Motor neuron (in vitro differentiated cells): Measurements from ENCODE around the gene TMEM209. TPM values are rescaled to one million over a fixed set of nuclear protein-coding genes. Genes with fewer than 3 reads are reported as not detected.
"Not testable (repeated sequence)": the region's sequence is repeated elsewhere in the genome, so short reads cannot be mapped to it uniquely, and the experiment has no call there.

ENCODE experiments used
- ATAC-seq, 8 experiments: fragments of 200-7000 bp; cut with Tn5 transposase; replicated peaks in 6 of 8; 2 replicates each; pipeline ENCODE4 v1.8.0; 2021; ENCODE audit warnings: mild to moderate bottlenecking in 8 of 8, moderate library complexity in 8 of 8
- H3K27ac ChIP-seq, 2 donors: fragments of 250-450 bp; sonication (Bioruptor Pico); 2 replicates each; pipeline ENCODE4 v1.9.0; 2021; ENCODE audit warnings: antibody characterized with exemption in 2 of 2, mild to moderate bottlenecking in 2 of 2, moderate library complexity in 1 of 2
- H3K4me1 ChIP-seq, 2 donors: fragments of 250-450 bp; sonication (Bioruptor Pico); replicated peaks in 1 of 2; 2 replicates each; pipeline ENCODE4 v1.6.1; 2021; ENCODE audit warnings: antibody characterized with exemption in 2 of 2, mild to moderate bottlenecking in 2 of 2, moderate library complexity in 1 of 2
- H3K4me3 ChIP-seq, 5 donors: fragments of 250-450 bp; sonication (Bioruptor Pico); 2 replicates each; pipeline ENCODE4 v1.9.0; 2021; ENCODE audit warnings: antibody characterized with exemption in 5 of 5, mild to moderate bottlenecking in 5 of 5, moderate library complexity in 4 of 5
- WGBS, 10 experiments: fragments of 450-650 bp; shearing (Covaris generic); methylation state at CpG; one replicate each; pipeline ENCODE4 v1.0.0; 2022; 5-methylcytosine and 5-hydroxymethylcytosine counted together
- in situ Hi-C, 9 experiments: fragments of 400-800 bp; cut with MboI; loops; one replicate each; pipeline ENCODE4 v1.15.0; 2021; ENCODE audit warnings: low sequenced_read_pairs in 9 of 9, low pct_unique_long_range_greater_than_20kb in 2 of 9; ENCODE audit not compliant: unreplicated experiment in 9 of 9
- total RNA-seq, 8 experiments: library from RNA; unstranded; fragments of 300-600 nt; gene quantifications; 2 replicates each; pipeline versions ENCODE4 v1.2.3 to v1.2.4, GENCODE V29; 2022

The TMEM209 gene
- 10 to 100 TPM; 18.4 to 30.0 (median 22.6) TPM for total RNA-seq

- WGBS, 10 experiments: 0 to 25% (median 4%) methylated on average over 1 to 28 of the region's 44 CpGs
- ATAC-seq: peak; percentile 89 to 98 (median 96)
- peaks cover 17% of the 10 kb centered on the region in 2 donors for H3K4me1 ChIP-seq
- H3K27ac ChIP-seq: peak within 1 kb of the TSS; percentile 74 to 94
- peak within 1 kb of the TSS; percentile 54 to 86 (median 81) for H3K4me3 ChIP-seq
- in situ Hi-C loops: loop anchor here in 3 of 9 experiments (25.0 kb wide), 3 partner anchors 232 to 507 kb away; partner anchors contain the start of genes CEP41 (in 1 of the 3) and MEST (in 1 of the 3)
Observed at GRCh38 chr7:130205084-130205947, at the start of gene TMEM209. Gene TMEM209, minus strand, starts transcription at chr7:130205406. Its CDS starts 31 bp downstream, at chr7:130205375.

GRCh38 chr7:130254555-130254954, 49.3 kb upstream of the TMEM209 start:
- ATAC-seq: no peak
- Histone ChIP-seq H3K4me3 (no peak overlapping the region), H3K27ac (no peak overlapping the region), H3K4me1 (peaks cover 0 to 7% of the 10 kb centered on the region in 2 donors)
- in situ Hi-C loops: no loop called here
- 40 to 59% methylated on average over 1 to 3 of the region's 6 CpGs; no CpG with 5 or more reads in 8 of the 10 experiments for WGBS, 10 experiments

GRCh38 chr7:130249626-130250025, 44.4 kb upstream of the TMEM209 start:
- not testable (repeated sequence) for H3K4me1 ChIP-seq, H3K27ac ChIP-seq, ATAC-seq, H3K4me3 ChIP-seq
- in situ Hi-C loops: loop anchor here in 1 of 9 experiments (25.0 kb wide), 1 partner anchor 463 kb away; no protein-coding TSS in a partner anchor
- 92 to 100% (median 100%) methylated on average over 1 to 3 of the region's 3 CpGs; no CpG with 5 or more reads in 5 of the 10 experiments for WGBS, 10 experiments

- in situ Hi-C loops: loop anchor here in 1 of 9 experiments (25.0 kb wide), 1 partner anchor 463 kb away; no protein-coding TSS in a partner anchor
- not testable (repeated sequence) for H3K4me3 ChIP-seq, H3K27ac ChIP-seq, H3K4me1 ChIP-seq, ATAC-seq
- WGBS, 10 experiments: 44 to 100% (median 100%) methylated on average over 3 to 4 of the region's 5 CpGs; no CpG with 5 or more reads in 5 of the 10 experiments
Observed at GRCh38 chr7:130248842-130249241, 43.6 kb upstream of the TMEM209 start.

- ATAC-seq, H3K4me1 ChIP-seq, H3K4me3 ChIP-seq, H3K27ac ChIP-seq: not testable (repeated sequence)
- in situ Hi-C loops: loop anchor here in 1 of 9 experiments (25.0 kb wide), 1 partner anchor 466 kb away; no protein-coding TSS in a partner anchor
- 56 to 100% (median 100%) methylated on average over 1 of the region's 1 CpG; no CpG with 5 or more reads in 3 of the 10 experiments for WGBS, 10 experiments
Observed at GRCh38 chr7:130246491-130246890, 41.3 kb upstream of the TMEM209 start.

DNA sequence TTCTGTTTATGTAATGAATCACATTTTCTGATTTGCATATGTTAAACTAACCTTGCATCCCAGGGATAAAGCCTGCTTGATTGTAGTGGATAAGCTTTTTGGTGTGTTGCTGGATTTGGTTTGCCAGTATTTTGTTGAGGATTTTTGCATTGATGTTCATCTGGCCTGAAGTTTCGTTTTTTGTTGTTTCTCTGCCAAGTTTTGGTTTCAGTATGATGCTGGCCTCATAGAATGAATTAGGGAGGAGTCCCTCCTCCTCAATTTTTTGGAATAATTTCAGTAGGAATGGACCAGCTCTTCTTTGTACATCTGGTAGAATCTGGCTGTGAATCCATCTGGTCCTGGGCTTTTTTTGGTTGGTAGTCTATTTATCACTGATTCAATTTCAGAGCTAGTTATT, 38.3 kb upstream of the TMEM209 start:
- H3K27ac ChIP-seq, H3K4me1 ChIP-seq, H3K4me3 ChIP-seq: not testable (repeated sequence)
- peak in 2 of 8 experiments; percentile 53 to 70 for ATAC-seq
- WGBS, 10 experiments: 0 to 100% (median 83%) methylated on average over 1 of the region's 1 CpG; no CpG with 5 or more reads in 2 of the 10 experiments
- in situ Hi-C loops: loop anchor here in 1 of 9 experiments (25.0 kb wide), 1 partner anchor 469 kb away; no protein-coding TSS in a partner anchor

- no peak overlapping the region for H3K4me3 ChIP-seq
- ATAC-seq: peak in 4 of 8 experiments; percentile 48 to 94 (median 90)
- no peak overlapping the region for H3K27ac ChIP-seq
- in situ Hi-C loops: loop anchor here in 1 of 9 experiments (25.0 kb wide), 1 partner anchor 470 kb away; no protein-coding TSS in a partner anchor
- 0 to 70% (median 43%) methylated on average over 1 to 5 of the region's 5 CpGs; no CpG with 5 or more reads in 3 of the 10 experiments for WGBS, 10 experiments
- H3K4me1 ChIP-seq: no peaks in the 10 kb centered on the region
Observed at GRCh38 chr7:130242198-130243014, 37.2 kb upstream of the TMEM209 start.

- Histone ChIP-seq H3K4me3 (no peak overlapping the region), H3K4me1 (no peaks in the 10 kb centered on the region), H3K27ac (no peak overlapping the region)
- 78 to 100% (median 95%) methylated on average over 1 of the region's 1 CpG; no CpG with 5 or more reads in 4 of the 10 experiments for WGBS, 10 experiments
- no peak for ATAC-seq
- in situ Hi-C loops: loop anchor here in 1 of 9 experiments (25.0 kb wide), 1 partner anchor 472 kb away; no protein-coding TSS in a partner anchor
Observed at GRCh38 chr7:130240240-130240639, 35.0 kb upstream of the TMEM209 start.

GRCh38 chr7:130236361-130236760, 31.2 kb upstream of the TMEM209 start:
- 38 to 100% (median 92%) methylated on average over 1 to 4 of the region's 4 CpGs; no CpG with 5 or more reads in 1 of the 10 experiments for WGBS, 10 experiments
- H3K4me1 ChIP-seq, H3K27ac ChIP-seq, H3K4me3 ChIP-seq, ATAC-seq: not testable (repeated sequence)
- in situ Hi-C loops: loop anchor here in 1 of 9 experiments (25.0 kb wide), 1 partner anchor 476 kb away; no protein-coding TSS in a partner anchor

DNA sequence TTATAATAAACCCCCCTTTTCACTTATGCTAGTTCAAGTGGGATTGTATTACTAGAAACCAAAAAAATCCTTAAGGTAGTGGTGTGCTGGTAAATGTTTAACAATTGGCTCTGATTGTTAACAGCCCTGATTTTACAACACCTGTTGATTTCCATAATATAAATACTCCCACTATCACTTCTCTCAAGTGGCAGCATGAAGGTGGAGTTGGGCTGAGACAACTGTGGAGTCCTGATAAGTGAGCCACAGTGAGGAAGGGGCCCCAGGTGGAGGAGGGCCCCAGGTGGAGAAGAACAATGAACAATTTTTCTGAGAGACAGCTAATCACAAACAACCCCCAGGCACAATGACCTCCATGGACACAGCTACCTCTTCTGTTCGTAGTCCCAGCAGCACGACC, 28.9 kb upstream of the TMEM209 start:
- 60 to 90% methylated on average over 1 to 2 of the region's 2 CpGs; no CpG with 5 or more reads in 8 of the 10 experiments for WGBS, 10 experiments
- ATAC-seq: no peak
- in situ Hi-C loops: loop anchor here in 1 of 9 experiments (25.0 kb wide), 1 partner anchor 478 kb away; no protein-coding TSS in a partner anchor
- Histone ChIP-seq H3K4me3 (no peak overlapping the region), H3K27ac (no peak overlapping the region), H3K4me1 (peaks cover 5 to 11% of the 10 kb centered on the region in 2 donors)

GRCh38 chr7:130232209-130232608, 27.0 kb upstream of the TMEM209 start:
- H3K4me3 ChIP-seq: no peak overlapping the region
- in situ Hi-C loops: loop anchor here in 1 of 9 experiments (25.0 kb wide), 1 partner anchor 480 kb away; no protein-coding TSS in a partner anchor
- ATAC-seq: peak in 2 of 8 experiments; percentile 19 to 37
- H3K4me1 ChIP-seq: peaks cover 18 to 22% of the 10 kb centered on the region in 2 donors
- H3K27ac ChIP-seq: peak overlapping the region in 1 of 2 donors; percentile 47
- WGBS, 10 experiments: 14 to 100% (median 92%) methylated on average over 1 to 2 of the region's 2 CpGs; no CpG with 5 or more reads in 3 of the 10 experiments

GRCh38 chr7:130231792-130232191, 26.6 kb upstream of the TMEM209 start:
- no peak overlapping the region for H3K4me3 ChIP-seq
- H3K27ac ChIP-seq: peak overlapping the region in 1 of 2 donors; percentile 47
- peak in 1 of 8 experiments; percentile 32 for ATAC-seq
- WGBS, 10 experiments: 14 to 89% (median 67%) methylated on average over 1 to 6 of the region's 6 CpGs; no CpG with 5 or more reads in 5 of the 10 experiments
- in situ Hi-C loops: loop anchor here in 1 of 9 experiments (25.0 kb wide), 1 partner anchor 481 kb away; no protein-coding TSS in a partner anchor
- H3K4me1 ChIP-seq: peaks cover 18 to 22% of the 10 kb centered on the region in 2 donors
